ENCODE measurements around the gene NRDE2. TPM values are rescaled to one million over a fixed set of nuclear protein-coding genes. Genes with fewer than 3 reads are reported as not detected.

Gene NRDE2
- total and polyA plus RNA-seq, 2 experiments from 2014 or later = 20.0 to 21.9 TPM

DNA sequence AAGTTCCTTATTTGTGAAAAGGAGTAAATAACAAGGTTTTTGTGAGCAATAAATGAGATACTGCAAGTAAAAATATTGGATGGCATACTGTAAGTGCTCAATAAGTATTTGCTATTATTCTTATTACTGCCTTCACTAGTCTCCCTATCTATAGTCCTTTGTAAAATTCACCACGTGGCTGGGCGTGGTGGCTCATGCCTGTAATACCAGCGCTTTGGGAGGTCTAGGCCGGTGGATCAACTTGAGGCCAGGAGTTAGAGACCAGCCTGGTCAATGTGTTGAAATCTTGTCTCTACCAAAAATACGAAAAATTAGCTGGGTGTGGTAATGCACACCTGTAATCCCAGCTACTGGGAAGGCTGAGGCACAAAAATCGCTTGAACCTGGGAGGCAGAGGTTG is 46.5 kb upstream of the NRDE2 start:
- no peaks in the 10 kb centered on the region for H3K79me2 ChIP-seq
- H3K4me1 ChIP-seq (ENCODE audit: insufficient read depth) = peaks cover 11% of the 10 kb centered on the region
- no peaks in the 10 kb centered on the region for H3K9me2 ChIP-seq (replicated peaks; ENCODE audit: insufficient read depth)
- no peak for DNase-seq (ENCODE audit: low spot score)
- no peak overlapping the region for H3K4me3 ChIP-seq
- WGBS (ENCODE audit: low lambda C conversion rate, missing lambda C conversion rate) = 90% methylated on average over 6 of the region's 6 CpGs
- H3K9me3 ChIP-seq (ENCODE audit: low read depth) = no peaks in the 10 kb centered on the region
- H3K27me3 ChIP-seq = no peaks in the 10 kb centered on the region
- H3K36me3 ChIP-seq (replicated peaks; ENCODE audit: insufficient read depth, low read depth) = no peaks in the 10 kb centered on the region
- H3K4me2 ChIP-seq = no peak overlapping the region
- TF ChIP-seq EZH2phosphoT487 (IDR thresholded peaks at IDR 0.05; ENCODE audit: low read depth, severe bottlenecking, unreplicated experiment) (no peak), EZH2 (IDR thresholded peaks at IDR 0.05; ENCODE audit: borderline replicate concordance) (no peak)
- TF ChIP-seq, protein P1, sequence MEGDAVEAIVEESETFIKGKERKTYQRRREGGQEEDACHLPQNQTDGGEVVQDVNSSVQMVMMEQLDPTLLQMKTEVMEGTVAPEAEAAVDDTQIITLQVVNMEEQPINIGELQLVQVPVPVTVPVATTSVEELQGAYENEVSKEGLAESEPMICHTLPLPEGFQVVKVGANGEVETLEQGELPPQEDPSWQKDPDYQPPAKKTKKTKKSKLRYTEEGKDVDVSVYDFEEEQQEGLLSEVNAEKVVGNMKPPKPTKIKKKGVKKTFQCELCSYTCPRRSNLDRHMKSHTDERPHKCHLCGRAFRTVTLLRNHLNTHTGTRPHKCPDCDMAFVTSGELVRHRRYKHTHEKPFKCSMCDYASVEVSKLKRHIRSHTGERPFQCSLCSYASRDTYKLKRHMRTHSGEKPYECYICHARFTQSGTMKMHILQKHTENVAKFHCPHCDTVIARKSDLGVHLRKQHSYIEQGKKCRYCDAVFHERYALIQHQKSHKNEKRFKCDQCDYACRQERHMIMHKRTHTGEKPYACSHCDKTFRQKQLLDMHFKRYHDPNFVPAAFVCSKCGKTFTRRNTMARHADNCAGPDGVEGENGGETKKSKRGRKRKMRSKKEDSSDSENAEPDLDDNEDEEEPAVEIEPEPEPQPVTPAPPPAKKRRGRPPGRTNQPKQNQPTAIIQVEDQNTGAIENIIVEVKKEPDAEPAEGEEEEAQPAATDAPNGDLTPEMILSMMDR (IDR thresholded peaks at IDR 0.05; ENCODE audit: poor library complexity) = no peak
- no peak overlapping the region for H2AFZ ChIP-seq
- H3K27ac ChIP-seq = no peak overlapping the region
- H4K20me1 ChIP-seq (ENCODE audit: insufficient read depth, poor library complexity, severe bottlenecking) = no peaks in the 10 kb centered on the region

DNA sequence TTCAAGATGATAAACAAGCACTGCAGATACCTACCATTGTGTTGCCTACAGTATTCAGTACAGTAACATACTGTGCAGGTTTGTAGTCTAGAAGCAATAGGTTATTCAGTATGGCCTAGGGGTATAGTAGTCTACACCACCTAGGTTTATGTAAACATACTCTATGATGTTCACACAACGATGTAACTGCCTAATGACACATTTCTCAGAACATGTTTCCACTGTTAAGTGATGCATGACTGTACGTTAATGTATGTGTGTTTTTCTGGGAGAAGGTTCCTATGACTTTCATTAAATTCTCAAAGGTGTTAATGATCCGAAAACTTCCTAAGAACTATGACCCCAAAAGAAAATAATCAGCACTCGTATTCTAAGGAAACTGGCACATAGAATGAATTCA is 44.2 kb upstream of the NRDE2 start:
- no peak overlapping the region for H3K4me3 ChIP-seq
- H3K79me2 ChIP-seq = no peaks in the 10 kb centered on the region
- H4K20me1 ChIP-seq (ENCODE audit: insufficient read depth, poor library complexity, severe bottlenecking) = no peaks in the 10 kb centered on the region
- WGBS (ENCODE audit: low lambda C conversion rate, missing lambda C conversion rate) = 85% methylated on average over 4 of the region's 4 CpGs
- peaks cover 4% of the 10 kb centered on the region for H3K4me1 ChIP-seq (ENCODE audit: insufficient read depth)
- no peak overlapping the region for H3K4me2 ChIP-seq
- no peak overlapping the region for H2AFZ ChIP-seq
- TF ChIP-seq EZH2phosphoT487 (IDR thresholded peaks at IDR 0.05; ENCODE audit: low read depth, severe bottlenecking, unreplicated experiment) = no peak
- TF ChIP-seq, protein P1 (IDR thresholded peaks at IDR 0.05; ENCODE audit: poor library complexity) = no peak
- TF ChIP-seq EZH2 (IDR thresholded peaks at IDR 0.05; ENCODE audit: borderline replicate concordance) = no peak
- DNase-seq (ENCODE audit: low spot score) = no peak
- H3K9me3 ChIP-seq (ENCODE audit: low read depth) = no peaks in the 10 kb centered on the region
- H3K9me2 ChIP-seq (replicated peaks; ENCODE audit: insufficient read depth) = no peaks in the 10 kb centered on the region
- H3K27me3 ChIP-seq = no peaks in the 10 kb centered on the region
- H3K36me3 ChIP-seq (replicated peaks; ENCODE audit: insufficient read depth, low read depth) = no peaks in the 10 kb centered on the region
- H3K27ac ChIP-seq = no peak overlapping the region

- 97% methylated on average over 4 of the region's 4 CpGs for WGBS (ENCODE audit: low lambda C conversion rate, missing lambda C conversion rate)
Measured at GRCh38 chr14:90374813-90375212, 43.1 kb upstream of the NRDE2 start.

More at GRCh38 chr14:90374813-90375212, 43.1 kb upstream of the NRDE2 start:
- Histone ChIP-seq H3K36me3 (replicated peaks; ENCODE audit: insufficient read depth, low read depth) (no peaks in the 10 kb centered on the region), H3K9me2 (replicated peaks; ENCODE audit: insufficient read depth) (no peaks in the 10 kb centered on the region), H4K20me1 (ENCODE audit: insufficient read depth, poor library complexity, severe bottlenecking) (no peaks in the 10 kb centered on the region), H3K27me3 (no peaks in the 10 kb centered on the region), H3K4me1 (ENCODE audit: insufficient read depth) (no peaks in the 10 kb centered on the region), H3K4me3 (no peak overlapping the region), H3K4me2 (no peak overlapping the region), H3K79me2 (no peaks in the 10 kb centered on the region), H2AFZ (no peak overlapping the region), H3K9me3 (ENCODE audit: low read depth) (no peaks in the 10 kb centered on the region), H3K27ac (no peak overlapping the region)
- DNase-seq (ENCODE audit: low spot score) = no peak
- TF ChIP-seq EZH2phosphoT487 (IDR thresholded peaks at IDR 0.05; ENCODE audit: low read depth, severe bottlenecking, unreplicated experiment) = no peak
- TF ChIP-seq, protein P1 (IDR thresholded peaks at IDR 0.05; ENCODE audit: poor library complexity) = no peak
- no peak for TF ChIP-seq EZH2 (IDR thresholded peaks at IDR 0.05; ENCODE audit: borderline replicate concordance)

Data from hepatocyte (in vitro differentiated cells).